HepG2 (cell line): ENCODE measurements around the gene NARF. TPM values are rescaled to one million over a fixed set of nuclear protein-coding genes. Genes with fewer than 3 reads are reported as not detected.

ENCODE experiments used
- ATM ChIP-seq: fragments of 450-650 bp; IDR thresholded peaks from 2 replicates; pipeline ENCODE4 v1.7.1; 2017; ENCODE audit warnings: mild to moderate bottlenecking, borderline replicate concordance
- BORCS8-MEF2B ChIP-seq: sonication (generic); formaldehyde crosslinking; IDR thresholded peaks from 2 replicates; pipeline ENCODE4 v1.8.0; 2022; ENCODE audit warnings: mild to moderate bottlenecking, missing genetic modification reagents
- BRCA1 ChIP-seq: sonication (generic); formaldehyde crosslinking; IDR thresholded peaks from 2 replicates; pipeline ENCODE4 v1.4.0; 2020; ENCODE audit warnings: missing genetic modification reagents
- FOXJ3 ChIP-seq: sonication (generic); formaldehyde crosslinking; IDR thresholded peaks from 2 replicates; pipeline ENCODE4 v1.4.0; 2020; ENCODE audit warnings: missing genetic modification reagents, mild to moderate bottlenecking, borderline replicate concordance
- GATA4 ChIP-seq: sonication (generic); IDR thresholded peaks from 2 replicates; pipeline ENCODE4 v1.6.1; 2016; ENCODE audit warnings: antibody characterized with exemption, low read depth, borderline replicate concordance
- NRL ChIP-seq: sonication (generic); formaldehyde crosslinking; IDR thresholded peaks from 2 replicates; pipeline ENCODE4 v1.5.0; 2020; ENCODE audit warnings: missing genetic modification reagents, mild to moderate bottlenecking, moderate library complexity, borderline replicate concordance
- PLRG1 ChIP-seq: fragments of 450-650 bp; conservative IDR thresholded peaks from 2 replicates; pipeline ENCODE4 v1.6.1; 2016
- PPARG ChIP-seq: conservative IDR thresholded peaks from 2 replicates; pipeline ENCODE4 v1.6.1; 2016; ENCODE audit warnings: missing biosample characterization, missing genetic modification reagents
- SKI ChIP-seq: fragments of 450-650 bp; IDR thresholded peaks from one replicate; pipeline ENCODE4 v1.6.1; 2018; ENCODE audit warnings: mild to moderate bottlenecking; ENCODE audit not compliant: partially characterized antibody
- TRIM22 ChIP-seq: fragments of 450-650 bp; IDR thresholded peaks from 2 replicates; pipeline ENCODE4 v1.6.1; 2017
- ZBTB7B ChIP-seq: sonication (generic); formaldehyde crosslinking; IDR thresholded peaks from 2 replicates; pipeline ENCODE4 v1.4.0; 2020; ENCODE audit warnings: missing genetic modification reagents
- ZFP62 ChIP-seq: sonication (generic); formaldehyde crosslinking; IDR thresholded peaks from 2 replicates; pipeline ENCODE4 v1.4.0; 2020; ENCODE audit warnings: missing genetic modification reagents
- ZNF207 ChIP-seq: fragments of 450-650 bp; IDR thresholded peaks from 2 replicates; pipeline ENCODE4 v1.6.1; 2016; ENCODE audit warnings: antibody characterized with exemption, borderline replicate concordance
- ZNF264 ChIP-seq: sonication (generic); formaldehyde crosslinking; IDR thresholded peaks from 2 replicates; pipeline ENCODE4 v1.4.0; 2020; ENCODE audit warnings: missing genetic modification reagents
- ZNF296 ChIP-seq: sonication (generic); formaldehyde crosslinking; conservative IDR thresholded peaks from 2 replicates; pipeline ENCODE4 v1.5.0; 2020; ENCODE audit warnings: mild to moderate bottlenecking, missing genetic modification reagents
- ZNF329 ChIP-seq: sonication (generic); formaldehyde crosslinking; IDR thresholded peaks from 2 replicates; pipeline ENCODE4 v1.9.0; 2021; ENCODE audit warnings: low read depth, mild to moderate bottlenecking, missing genetic modification reagents
- ZNF441 ChIP-seq: sonication (generic); formaldehyde crosslinking; IDR thresholded peaks from 2 replicates; pipeline ENCODE4 v1.7.0; 2021; ENCODE audit warnings: missing genetic modification reagents, borderline replicate concordance
- ZSCAN20 ChIP-seq: sonication (generic); formaldehyde crosslinking; IDR thresholded peaks from 2 replicates; pipeline ENCODE4 v1.4.0; 2020; ENCODE audit warnings: missing genetic modification reagents, mild to moderate bottlenecking, borderline replicate concordance
- polyA plus RNA-seq, 8 experiments: library from polyadenylated mRNA; depleted of rRNA in 3 of 8; stranded (reverse) in 7 of 8; unstranded in 1 of 8; fragments of >200 nt; fragmentation: Illumina TruSeq in 4 of 8; extraction: Trizol in 4 of 8; gene quantifications; 2 replicates each; pipeline versions ENCODE4 v1.2.1 to v1.2.3, GENCODE V29; 2011 to 2016; ENCODE audit warnings: low read depth in 4 of 8, missing spikeins in 1 of 8, mixed read lengths in 1 of 8; ENCODE audit not compliant: insufficient read depth in 1 of 8
- total RNA-seq, 5 experiments: library from RNA; depleted of rRNA; stranded (reverse); fragments of >200 nt; fragmentation: Illumina TruSeq; extraction: Trizol; gene quantifications; 2 replicates each; pipeline ENCODE4 v1.2.3, GENCODE V29; 2016; ENCODE audit warnings: low read depth in 1 of 5
- TF ChIP-seq, protein P1 (sequence below): sonication (generic); formaldehyde crosslinking; IDR thresholded peaks from 2 replicates; pipeline ENCODE4 v1.5.1; 2020; ENCODE audit warnings: missing genetic modification reagents, mild to moderate bottlenecking, borderline replicate concordance
- TF ChIP-seq, protein P2 (sequence below): IDR thresholded peaks from 2 replicates; pipeline ENCODE4 v1.6.1; 2016; ENCODE audit warnings: low read depth, control low read depth

The NARF gene
- total and polyA plus RNA-seq, 2 of the 13 experiments (the other 11 are each of a cell fraction or from before 2014, with no cell fraction given): 61.1 to 144 TPM

DNA sequence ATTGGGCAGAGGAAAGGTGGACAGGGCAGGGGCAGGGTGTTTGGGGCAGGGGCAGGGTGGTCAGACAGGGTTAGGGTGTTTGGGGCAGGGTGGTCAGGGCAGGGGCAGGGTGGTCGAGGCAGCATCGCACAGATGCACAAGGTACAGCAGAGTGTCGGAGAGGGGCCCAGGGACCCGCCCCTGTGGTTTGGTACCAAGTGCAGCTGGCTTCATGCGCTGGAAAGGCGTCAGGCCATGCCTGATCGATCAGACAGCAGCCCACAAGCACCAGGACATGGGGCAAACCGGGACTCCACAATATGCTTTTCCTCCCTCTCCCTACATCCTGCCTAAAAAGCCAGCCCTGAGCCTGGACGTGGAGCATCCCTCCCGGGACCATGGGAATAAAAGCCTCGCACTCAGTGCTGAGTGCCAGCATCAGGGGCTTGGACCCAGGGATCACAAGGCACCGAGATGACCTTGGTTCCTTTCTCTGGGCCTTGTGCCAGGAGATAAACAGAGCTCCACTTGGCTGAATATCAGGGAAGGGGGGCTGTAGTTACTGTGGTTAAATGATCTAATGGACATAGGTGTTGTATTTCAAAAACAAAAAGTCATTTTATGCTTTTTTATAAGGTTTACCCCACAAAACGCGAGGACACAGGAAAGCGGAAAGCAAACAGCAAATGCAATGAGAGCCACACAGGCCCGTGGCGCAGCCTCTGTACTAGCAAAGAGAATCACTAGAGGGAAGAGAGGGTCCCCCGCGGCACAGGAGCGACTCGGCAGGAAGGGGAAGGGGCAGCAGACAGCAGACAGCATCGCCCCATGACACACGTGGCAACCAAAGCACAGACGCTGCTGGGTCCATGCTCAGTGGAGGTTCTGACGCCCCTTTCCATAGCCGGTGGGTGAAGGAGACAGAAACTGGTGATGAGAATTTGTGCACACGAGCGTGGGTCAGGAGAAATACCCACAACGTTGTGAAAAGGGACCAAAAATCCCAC is 45.7 kb upstream of the NARF start (continued):
- no peak for TF ChIP-seq ZNF329 (CRISPR knock-in tag)
- TF ChIP-seq ZBTB7B (CRISPR knock-in tag): peak; percentile 71
- 0 out of 2 replicates have a peak, but pooled peaks have one; percentile 42 for TF ChIP-seq ZNF264 (CRISPR knock-in tag)
- no peak for TF ChIP-seq PLRG1
- TF ChIP-seq TRIM22: no peak
- TF ChIP-seq SKI: no peak
- no peak for TF ChIP-seq ATM
- TF ChIP-seq, protein P1, sequence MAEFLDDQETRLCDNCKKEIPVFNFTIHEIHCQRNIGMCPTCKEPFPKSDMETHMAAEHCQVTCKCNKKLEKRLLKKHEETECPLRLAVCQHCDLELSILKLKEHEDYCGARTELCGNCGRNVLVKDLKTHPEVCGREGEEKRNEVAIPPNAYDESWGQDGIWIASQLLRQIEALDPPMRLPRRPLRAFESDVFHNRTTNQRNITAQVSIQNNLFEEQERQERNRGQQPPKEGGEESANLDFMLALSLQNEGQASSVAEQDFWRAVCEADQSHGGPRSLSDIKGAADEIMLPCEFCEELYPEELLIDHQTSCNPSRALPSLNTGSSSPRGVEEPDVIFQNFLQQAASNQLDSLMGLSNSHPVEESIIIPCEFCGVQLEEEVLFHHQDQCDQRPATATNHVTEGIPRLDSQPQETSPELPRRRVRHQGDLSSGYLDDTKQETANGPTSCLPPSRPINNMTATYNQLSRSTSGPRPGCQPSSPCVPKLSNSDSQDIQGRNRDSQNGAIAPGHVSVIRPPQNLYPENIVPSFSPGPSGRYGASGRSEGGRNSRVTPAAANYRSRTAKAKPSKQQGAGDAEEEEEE (CRISPR knock-in tag): no peak
- no peak for TF ChIP-seq BRCA1 (CRISPR knock-in tag)
- no peak for TF ChIP-seq ZNF296
- TF ChIP-seq, protein P2, sequence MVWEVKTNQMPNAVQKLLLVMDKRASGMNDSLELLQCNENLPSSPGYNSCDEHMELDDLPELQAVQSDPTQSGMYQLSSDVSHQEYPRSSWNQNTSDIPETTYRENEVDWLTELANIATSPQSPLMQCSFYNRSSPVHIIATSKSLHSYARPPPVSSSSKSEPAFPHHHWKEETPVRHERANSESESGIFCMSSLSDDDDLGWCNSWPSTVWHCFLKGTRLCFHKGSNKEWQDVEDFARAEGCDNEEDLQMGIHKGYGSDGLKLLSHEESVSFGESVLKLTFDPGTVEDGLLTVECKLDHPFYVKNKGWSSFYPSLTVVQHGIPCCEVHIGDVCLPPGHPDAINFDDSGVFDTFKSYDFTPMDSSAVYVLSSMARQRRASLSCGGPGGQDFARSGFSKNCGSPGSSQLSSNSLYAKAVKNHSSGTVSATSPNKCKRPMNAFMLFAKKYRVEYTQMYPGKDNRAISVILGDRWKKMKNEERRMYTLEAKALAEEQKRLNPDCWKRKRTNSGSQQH (CRISPR knock-in tag): 0 out of 2 replicates have a peak, but pooled peaks have one; percentile 61
- 0 out of 2 replicates have a peak, but pooled peaks have one; percentile 22 for TF ChIP-seq NRL (CRISPR knock-in tag)
- TF ChIP-seq FOXJ3: no peak
- no peak for TF ChIP-seq ZSCAN20 (CRISPR knock-in tag)
- no peak for TF ChIP-seq ZNF207
- no peak for TF ChIP-seq ZFP62 (CRISPR knock-in tag)
- no peak for TF ChIP-seq GATA4
- TF ChIP-seq ZNF441 (CRISPR knock-in tag): no peak
- TF ChIP-seq BORCS8-MEF2B (CRISPR knock-in tag): peak; percentile 66; the same call in 1 of the 2 replicates
- no peak for TF ChIP-seq PPARG (CRISPR knock-in tag)
